ENCODE results near the gene CLK4. TPM values are rescaled to one million over a fixed set of nuclear protein-coding genes. Genes with fewer than 3 reads are reported as not detected.

CLK4 gene
- total RNA-seq, 1 donor from 2014 or later = 42.6 TPM

- Mint-ChIP-seq H3K9me3 (peaks cover 2% of the 10 kb centered on the region), H3K4me1 (ENCODE audit: unreplicated experiment) (peaks cover 11% of the 10 kb centered on the region), H3K36me3 (peaks cover 7% of the 10 kb centered on the region), H3K27me3 (peaks cover 9% of the 10 kb centered on the region), H3K27ac (no peak overlapping the region), H3K4me3 (no peak overlapping the region)
- DNase-seq (ENCODE audit: extremely low spot score, unreplicated experiment) = no peak
- TF ChIP-seq CTCF (conservative IDR thresholded peaks at IDR 0.05) = no peak
Observed at GRCh38 chr5:178664141-178664540, 37.3 kb upstream of the CLK4 start.

- TF ChIP-seq CTCF (conservative IDR thresholded peaks at IDR 0.05) = no peak
- H3K27me3 Mint-ChIP-seq = peaks cover 7% of the 10 kb centered on the region
- H3K4me1 Mint-ChIP-seq (ENCODE audit: unreplicated experiment) = peaks cover 7% of the 10 kb centered on the region
- H3K4me3 Mint-ChIP-seq = no peak overlapping the region
- H3K9me3 Mint-ChIP-seq = no peaks in the 10 kb centered on the region
- no peak overlapping the region for H3K27ac Mint-ChIP-seq
- H3K36me3 Mint-ChIP-seq = peaks cover 3% of the 10 kb centered on the region
- no peak for DNase-seq (ENCODE audit: extremely low spot score, unreplicated experiment)
Observed at GRCh38 chr5:178662541-178662860, 35.7 kb upstream of the CLK4 start.

- H3K4me3 Mint-ChIP-seq = no peak overlapping the region
- H3K27me3 Mint-ChIP-seq = peaks cover 12% of the 10 kb centered on the region
- no peak for TF ChIP-seq CTCF (conservative IDR thresholded peaks at IDR 0.05)
- H3K9me3 Mint-ChIP-seq = no peaks in the 10 kb centered on the region
- H3K27ac Mint-ChIP-seq = no peak overlapping the region
- H3K36me3 Mint-ChIP-seq = peaks cover 3% of the 10 kb centered on the region
- no peak for DNase-seq (ENCODE audit: extremely low spot score, unreplicated experiment)
- H3K4me1 Mint-ChIP-seq (ENCODE audit: unreplicated experiment) = peaks cover 2% of the 10 kb centered on the region
Observed at GRCh38 chr5:178661836-178662540, 35.1 kb upstream of the CLK4 start.

- H3K27me3 Mint-ChIP-seq = peaks cover 2% of the 10 kb centered on the region
Observed at GRCh38 chr5:178651046-178651810, 24.4 kb upstream of the CLK4 start.

GRCh38 chr5:178650214-178650613, 23.4 kb upstream of the CLK4 start:
- H3K27me3 Mint-ChIP-seq = peaks cover 2% of the 10 kb centered on the region
- H3K4me1 Mint-ChIP-seq (ENCODE audit: unreplicated experiment) = no peaks in the 10 kb centered on the region
- H3K4me3 Mint-ChIP-seq = no peak overlapping the region
- peaks cover 11% of the 10 kb centered on the region for H3K9me3 Mint-ChIP-seq
- H3K27ac Mint-ChIP-seq = no peak overlapping the region
- no peak for DNase-seq (ENCODE audit: extremely low spot score, unreplicated experiment)
- no peak for TF ChIP-seq CTCF (conservative IDR thresholded peaks at IDR 0.05)
- no peaks in the 10 kb centered on the region for H3K36me3 Mint-ChIP-seq

More at GRCh38 chr5:178651046-178651810, 24.4 kb upstream of the CLK4 start:
- H3K27ac Mint-ChIP-seq = no peak overlapping the region
- no peak for TF ChIP-seq CTCF (conservative IDR thresholded peaks at IDR 0.05)
- DNase-seq (ENCODE audit: extremely low spot score, unreplicated experiment) = no peak
- no peaks in the 10 kb centered on the region for H3K36me3 Mint-ChIP-seq
- H3K4me1 Mint-ChIP-seq (ENCODE audit: unreplicated experiment) = no peaks in the 10 kb centered on the region
- peaks cover 11% of the 10 kb centered on the region for H3K9me3 Mint-ChIP-seq
- H3K4me3 Mint-ChIP-seq = no peak overlapping the region
